NCI-H1694 (cell line): Measurements from ENCODE around the gene USP24.
A peak's percentile ranks its signal among the peaks of the same experiment; 100 is the strongest.

ENCODE experiments used
- DNase-seq: peaks from one replicate; lab custom pipeline; 2025; lab: John Stamatoyannopoulos, UW

USP24 gene

DNA sequence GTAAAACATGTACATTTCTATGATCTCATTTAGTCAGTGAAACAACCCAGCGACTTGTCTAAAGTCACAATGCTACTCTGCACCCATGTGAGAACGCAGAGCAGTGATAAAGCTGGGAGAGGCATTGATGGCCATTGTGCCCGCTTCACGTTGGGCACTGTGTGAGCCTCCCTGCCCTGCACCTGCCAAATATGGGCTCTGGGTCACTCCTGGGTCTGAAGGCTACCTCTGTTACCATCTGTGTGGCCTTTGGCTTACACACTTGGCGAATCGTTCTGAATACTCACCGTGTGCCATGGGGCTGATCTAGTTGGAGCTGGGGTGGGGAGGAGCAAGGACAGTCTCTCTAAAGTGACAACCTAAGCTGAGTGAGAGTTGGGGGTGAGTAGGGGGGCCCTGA lies 145.9 kb downstream of the USP24 start:
- no peak for DNase-seq

DNA sequence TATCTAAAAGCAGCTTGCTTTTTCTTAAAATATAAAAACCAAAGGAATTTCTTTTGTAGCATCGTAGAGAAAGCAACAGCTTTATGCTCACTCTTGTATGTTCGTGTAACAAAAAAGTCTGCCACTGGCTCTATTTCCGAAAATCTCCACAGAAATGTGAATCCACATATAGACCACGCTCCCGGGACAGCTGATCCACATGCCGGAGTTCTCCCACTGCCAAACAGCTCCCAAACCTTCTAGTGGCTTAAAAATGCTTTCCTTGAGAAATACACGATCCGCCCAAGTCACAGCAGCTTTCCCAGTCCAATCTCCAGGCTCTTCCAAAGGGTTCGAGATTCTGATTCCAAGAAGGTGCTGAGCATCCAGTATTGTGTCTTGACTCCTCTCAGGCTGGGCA lies 146.5 kb downstream of the USP24 start:
- DNase-seq, result no peak

DNA sequence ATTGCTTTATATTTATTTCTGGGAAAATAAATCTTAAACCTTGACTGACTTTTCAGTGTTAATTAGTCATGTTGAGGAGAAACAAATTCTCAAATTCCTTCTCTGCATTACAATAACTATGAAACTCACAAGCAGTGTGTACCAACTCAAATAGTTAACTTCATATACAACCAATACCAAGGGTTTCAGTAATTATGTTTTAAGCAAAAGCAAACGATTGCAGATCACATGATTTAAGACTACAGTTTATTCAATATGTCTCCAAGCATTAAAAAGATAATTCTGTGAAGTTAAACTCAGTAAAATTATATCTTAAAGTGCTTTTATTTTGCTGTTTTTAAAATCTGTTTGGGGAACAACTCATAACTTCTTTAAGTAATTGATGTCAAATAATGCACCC lies 147.2 kb downstream of the USP24 start:
- no peak for DNase-seq

DNA sequence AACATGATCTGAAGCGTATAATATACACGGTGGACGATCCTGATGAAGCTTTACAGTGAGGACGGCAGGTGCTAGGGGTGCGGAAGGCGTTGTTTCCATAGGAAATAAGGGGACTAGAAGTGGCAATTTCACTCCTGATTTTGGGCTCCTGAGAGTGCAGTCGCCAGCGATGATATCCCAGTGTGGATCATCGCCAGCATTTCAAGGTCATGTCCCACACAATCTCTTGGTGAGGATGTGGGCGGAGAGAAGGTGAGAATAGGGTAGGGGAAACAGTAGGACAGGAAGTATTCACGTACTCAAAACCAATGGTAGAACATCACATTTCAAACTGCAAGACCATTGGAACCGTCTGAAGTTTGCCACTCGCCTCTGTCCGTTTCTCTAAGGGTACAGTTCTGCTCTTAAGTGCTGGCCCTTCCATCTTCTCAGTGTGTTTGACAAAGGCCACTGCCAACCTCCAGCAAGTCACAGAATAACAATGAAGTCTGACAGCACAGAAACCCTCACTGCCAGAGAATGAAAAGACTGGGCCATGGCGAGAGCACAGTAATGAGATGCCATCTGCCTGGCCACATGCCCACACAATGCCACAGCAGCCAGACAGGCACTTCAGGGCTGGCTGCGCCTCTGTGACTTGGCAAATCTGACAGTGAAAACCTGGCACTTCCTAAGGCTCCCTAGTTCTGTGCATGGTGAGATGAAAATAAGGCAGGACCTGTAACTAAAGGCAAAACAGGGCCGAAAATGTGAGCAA lies 148.0 kb downstream of the USP24 start:
- peak; percentile 91 for DNase-seq

DNA sequence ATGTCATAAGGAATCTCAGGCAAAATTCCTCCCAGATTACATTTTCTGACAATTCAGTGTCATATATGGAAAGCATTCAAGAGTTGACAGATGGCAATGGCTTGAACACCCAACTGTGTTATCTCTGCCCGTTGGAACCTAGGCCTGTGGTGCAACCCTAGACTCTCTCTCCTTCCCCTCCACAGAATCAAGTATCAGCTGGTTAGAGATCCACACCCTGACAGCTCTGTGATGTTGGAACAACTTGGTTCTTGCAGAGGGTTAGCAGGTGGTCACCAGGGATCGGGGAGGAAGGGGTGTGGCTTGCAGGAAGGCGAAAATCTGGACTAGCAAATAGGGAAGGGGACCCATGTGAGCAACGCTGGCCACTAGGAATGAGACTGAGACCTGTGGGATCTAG lies 149.5 kb downstream of the USP24 start:
- peak; percentile 51 for DNase-seq

DNA sequence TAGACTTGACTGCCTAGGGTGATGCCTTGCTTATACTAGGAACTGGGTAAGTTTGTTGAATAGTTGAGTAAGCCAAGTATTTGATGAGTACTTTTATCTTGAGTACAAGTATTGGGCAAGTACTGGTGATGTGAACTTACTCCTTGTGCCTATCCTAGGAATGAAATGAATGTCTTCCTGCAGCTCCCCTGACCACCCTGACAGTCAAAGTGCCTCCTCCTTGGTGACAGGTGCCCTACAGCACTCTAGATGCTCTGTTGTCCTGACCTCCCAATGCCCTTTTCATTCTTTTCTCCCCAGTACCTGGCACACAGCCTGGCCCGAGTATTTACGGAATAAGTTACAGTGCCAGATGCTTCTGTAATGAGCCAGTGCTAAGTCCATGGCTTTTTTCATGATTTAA lies 150.3 kb downstream of the USP24 start:
- DNase-seq, result peak; percentile 58

DNA sequence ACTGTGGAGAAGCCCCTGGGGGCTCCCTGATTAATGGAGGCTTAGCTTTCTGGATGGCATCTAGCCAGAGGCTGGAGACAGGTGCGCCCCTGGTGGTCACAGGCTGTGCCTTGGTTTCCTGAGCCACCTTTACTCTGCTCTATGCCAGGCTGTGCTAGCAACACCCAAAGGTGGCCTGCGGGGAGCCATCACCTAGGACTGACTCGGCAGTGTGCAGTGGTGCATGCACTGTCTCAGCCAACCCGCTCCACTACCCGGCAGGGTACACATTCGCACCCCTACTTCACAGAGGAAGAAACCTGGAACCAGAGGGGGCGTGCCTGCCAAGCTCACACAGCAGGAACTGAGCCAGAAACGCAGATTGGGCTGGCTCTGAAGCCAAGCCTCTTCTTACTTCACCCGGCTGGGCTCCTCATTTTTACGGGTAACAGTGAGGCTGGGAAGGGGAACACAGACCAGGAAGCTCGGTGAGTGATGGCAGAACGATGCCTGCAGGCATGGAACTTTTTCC lies 151.0 kb downstream of the USP24 start:
- DNase-seq, result peak; percentile 88

DNA sequence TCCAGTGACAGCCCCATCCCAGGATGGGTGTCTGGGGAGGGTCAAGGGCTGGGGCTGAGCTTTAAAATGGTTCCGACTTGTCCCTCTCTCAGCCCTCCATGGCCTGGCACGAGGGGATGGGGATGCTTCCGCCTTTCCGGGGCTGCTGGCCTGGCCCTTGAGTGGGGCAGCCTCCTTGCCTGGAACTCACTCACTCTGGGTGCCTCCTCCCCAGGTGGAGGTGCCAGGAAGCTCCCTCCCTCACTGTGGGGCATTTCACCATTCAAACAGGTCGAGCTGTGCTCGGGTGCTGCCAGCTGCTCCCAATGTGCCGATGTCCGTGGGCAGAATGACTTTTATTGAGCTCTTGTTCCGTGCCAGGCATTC lies 151.6 kb downstream of the USP24 start:
- no peak for DNase-seq

DNA sequence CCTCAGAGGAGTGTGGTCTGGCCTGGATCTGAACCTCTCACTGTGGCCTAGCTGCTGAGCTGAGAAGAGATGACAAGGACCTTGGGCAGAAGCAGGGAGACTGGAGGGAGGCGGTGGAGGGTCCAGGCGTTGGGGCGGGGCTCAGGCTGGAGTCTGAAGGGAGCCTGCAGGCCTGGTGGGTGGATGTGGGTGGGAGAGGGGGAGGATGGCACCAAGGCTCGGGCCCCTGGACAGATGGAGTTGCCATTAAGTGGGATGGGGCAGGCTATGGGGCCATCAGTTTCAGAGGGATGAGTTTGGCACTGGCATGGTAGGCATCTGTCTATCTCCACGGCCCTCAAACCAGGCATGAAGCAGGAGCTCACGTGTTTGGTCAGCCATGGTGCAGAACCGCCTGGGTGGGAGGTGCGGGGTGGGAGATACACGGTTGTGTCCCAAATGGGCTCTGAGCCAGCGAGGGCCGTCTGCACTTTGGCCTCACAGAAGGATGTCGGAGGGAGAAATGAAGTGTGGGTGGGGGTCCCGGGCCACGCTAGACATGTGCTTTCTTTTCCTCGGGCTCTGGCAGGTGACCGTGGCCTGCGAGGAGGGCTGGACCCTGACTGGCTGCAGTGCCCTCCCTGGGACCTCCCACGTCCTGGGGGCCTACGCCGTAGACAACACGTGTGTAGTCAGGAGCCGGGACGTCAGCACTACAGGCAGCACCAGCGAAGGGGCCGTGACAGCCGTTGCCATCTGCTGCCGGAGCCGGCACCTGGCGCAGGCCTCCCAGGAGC lies 152.2 kb downstream of the USP24 start:
- peak; percentile 77 for DNase-seq

DNA sequence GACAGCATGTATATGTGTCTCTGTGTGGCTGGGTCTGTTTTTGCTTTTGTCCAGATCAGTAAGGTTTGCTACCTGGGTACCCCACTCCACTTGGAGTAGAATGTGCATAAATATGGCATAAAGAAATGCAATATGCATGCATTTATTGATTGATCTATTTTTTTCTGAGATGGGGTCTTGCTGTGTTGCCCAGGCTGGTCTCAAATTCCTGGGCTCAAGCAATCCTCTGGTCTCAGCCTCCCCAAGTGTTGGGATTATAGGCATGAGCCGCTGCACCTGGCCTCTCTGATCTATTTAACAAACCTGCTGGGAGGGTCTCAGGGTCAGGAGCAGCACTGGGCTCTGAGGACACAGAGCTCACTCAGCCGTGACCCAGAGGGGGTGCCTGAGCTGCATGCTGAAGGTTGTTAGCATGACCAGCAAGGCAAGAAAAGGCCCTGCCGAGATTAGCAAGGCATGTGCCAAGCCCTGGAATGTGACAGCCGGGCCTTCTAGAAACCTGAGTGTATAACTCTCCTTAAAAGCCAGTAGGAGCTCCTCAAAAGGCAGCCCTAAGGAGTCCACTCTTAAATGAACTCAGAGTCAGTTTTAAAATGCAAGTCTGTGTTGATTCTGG lies 153.3 kb downstream of the USP24 start:
- no peak for DNase-seq

DNA sequence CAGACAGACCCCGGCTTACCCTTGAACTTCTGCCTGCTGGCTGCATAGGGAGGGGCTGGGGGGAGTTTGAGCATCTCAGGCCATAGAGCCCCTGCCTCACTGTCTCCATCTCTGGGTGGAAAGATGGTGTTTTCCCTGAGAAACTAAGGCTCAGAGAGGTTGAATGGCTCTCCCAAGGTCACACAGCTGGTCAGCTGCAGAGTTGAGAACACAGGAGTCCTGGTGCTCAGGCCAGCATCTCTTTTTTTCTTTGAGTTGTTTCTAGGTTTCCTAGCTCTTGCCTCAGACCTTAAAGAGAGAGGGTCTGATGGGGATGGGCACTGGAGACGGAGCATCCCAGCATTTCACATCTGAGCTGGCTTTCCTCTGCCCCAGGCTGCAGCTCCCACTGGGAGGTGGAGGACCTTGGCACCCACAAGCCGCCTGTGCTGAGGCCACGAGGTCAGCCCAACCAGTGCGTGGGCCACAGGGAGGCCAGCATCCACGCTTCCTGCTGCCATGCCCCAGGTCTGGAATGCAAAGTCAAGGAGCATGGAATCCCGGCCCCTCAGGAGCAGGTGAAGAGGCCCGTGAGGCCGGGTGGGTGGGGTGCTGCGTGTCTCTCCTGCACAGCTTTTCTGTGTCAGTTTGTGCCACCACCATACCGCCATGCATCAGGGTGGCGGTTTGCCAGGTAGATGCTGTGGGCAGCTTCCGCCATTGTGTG lies 154.0 kb downstream of the USP24 start:
- no peak for DNase-seq

DNA sequence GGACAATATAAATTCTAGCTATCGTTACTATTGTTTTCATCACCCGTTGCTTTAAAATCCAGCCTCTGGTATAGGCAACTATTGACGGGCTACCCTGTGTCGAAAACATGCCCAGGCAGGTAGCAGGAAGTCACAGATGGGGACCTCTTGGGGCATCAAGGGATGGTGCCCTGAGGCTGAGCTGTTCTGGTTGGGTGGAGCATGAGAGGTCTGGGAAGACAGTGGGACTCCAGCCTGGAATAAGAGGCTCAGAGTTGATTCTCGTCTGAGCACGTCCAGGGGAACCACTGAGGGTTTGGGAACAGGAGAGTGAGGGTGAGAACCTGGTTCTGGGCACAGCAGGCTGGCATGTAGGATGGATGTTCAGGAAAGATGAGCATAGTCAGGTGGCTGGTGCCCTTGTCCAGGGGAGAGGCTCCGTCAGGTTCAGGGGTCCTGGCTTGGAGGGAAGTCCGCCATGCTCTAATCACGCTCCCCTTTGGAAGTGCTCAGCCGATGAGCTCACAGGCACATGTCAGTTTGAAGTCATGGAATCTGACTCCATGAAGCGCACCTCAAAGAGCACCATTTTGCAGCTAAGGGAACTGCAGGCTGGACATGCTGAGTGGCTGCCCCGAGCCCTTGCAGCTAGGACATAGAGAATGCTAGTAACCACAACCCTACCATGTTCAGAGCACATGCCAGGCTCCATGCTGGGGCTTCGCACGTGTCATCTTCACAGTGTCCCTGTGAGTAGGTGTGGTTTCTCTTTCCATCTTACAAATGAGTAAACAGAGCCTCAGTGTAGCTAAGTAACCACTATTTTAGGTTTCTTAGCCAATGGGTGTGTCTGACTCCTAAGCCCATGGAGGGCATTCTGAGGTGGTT lies 154.8 kb downstream of the USP24 start:
- peak; percentile 62 for DNase-seq

DNA sequence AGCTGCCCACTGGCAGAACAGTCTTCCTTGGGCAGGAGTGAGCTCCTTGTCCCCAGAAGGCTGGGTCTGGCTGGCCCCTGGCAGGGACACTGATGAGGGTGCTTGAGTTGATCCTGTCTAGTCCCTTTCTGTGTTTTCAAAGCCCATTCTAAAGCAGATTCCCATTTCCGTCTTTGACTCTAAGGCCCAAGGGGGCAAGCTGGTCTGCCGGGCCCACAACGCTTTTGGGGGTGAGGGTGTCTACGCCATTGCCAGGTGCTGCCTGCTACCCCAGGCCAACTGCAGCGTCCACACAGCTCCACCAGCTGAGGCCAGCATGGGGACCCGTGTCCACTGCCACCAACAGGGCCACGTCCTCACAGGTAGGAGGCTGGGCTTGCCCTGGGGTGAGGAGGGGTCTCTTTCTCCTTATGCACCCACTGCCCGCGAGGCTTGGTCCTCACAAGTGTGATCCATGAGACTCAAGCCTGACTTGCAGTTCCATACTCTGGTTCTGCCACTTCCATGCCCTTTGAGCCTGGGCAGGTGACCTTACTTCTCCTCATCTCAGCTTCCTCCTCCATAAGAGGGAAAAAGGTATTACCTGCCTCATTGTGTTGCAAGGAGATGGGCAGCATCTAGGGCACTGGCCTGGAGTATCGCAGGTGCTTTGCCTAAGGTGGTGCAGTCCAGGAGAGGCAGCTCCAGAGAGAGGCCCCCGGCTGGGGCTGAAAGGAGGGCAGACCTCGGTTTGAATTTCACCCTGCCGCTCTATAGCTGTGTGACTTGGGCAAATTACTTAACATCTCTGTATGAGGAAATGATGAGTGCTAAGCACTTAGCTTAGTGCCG lies 155.6 kb downstream of the USP24 start:
- DNase-seq, result no peak

DNA sequence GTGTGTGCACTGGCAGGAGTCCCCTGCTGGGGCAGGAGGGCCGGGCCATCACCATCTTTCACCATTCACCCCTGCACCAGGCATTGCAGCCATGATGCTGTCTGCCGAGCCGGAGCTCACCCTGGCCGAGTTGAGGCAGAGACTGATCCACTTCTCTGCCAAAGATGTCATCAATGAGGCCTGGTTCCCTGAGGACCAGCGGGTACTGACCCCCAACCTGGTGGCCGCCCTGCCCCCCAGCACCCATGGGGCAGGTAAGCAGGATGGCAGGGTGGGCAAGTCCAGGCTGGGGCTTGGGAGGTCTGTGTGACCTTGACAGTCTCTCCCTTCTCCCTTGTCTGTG lies 157.2 kb downstream of the USP24 start:
- DNase-seq, result no peak

DNA sequence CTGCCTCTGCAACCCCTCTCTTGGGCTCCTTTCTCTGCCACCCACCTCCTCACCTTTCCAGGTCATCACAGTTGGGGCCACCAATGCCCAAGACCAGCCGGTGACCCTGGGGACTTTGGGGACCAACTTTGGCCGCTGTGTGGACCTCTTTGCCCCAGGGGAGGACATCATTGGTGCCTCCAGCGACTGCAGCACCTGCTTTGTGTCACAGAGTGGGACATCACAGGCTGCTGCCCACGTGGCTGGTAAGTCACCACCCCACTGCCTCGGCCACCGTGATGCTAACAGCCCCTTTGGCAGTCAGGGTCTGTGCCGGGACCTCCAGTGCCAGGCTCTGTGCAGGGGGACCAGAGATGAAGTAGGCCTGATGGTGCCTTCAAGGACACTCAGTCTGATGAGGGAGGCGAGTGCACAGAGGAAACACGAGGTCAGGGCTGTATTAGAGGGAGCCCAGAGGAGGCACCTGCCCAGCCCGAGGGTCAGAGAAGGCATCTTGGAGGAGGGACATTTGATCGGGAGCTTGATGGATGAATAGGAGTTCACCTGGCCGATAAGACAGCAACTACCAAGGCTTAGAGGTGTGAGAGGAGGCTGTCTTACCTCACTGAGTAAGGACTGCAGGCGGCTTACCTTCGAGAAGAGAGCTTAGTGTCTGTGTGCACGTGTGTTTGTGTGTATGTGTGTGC lies 157.8 kb downstream of the USP24 start:
- no peak for DNase-seq

DNA sequence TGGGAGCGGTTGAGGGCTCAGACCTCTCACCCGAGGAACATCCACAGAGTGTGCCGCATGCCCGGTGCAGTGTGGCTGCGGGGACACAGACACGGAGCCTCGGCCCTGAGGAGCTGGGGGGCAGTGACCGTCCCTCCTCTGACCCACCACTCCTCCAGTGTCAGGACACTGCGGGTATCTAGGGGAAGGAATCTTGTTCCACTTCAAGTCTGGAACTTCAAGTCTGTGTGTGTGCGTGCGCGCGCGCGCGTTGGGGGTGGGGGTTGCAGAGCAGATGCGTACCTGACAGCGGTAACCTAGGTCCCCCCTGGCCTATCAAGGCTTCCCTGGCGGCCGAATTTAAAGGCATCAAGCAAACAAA lies 158.6 kb downstream of the USP24 start:
- no peak for DNase-seq

DNA sequence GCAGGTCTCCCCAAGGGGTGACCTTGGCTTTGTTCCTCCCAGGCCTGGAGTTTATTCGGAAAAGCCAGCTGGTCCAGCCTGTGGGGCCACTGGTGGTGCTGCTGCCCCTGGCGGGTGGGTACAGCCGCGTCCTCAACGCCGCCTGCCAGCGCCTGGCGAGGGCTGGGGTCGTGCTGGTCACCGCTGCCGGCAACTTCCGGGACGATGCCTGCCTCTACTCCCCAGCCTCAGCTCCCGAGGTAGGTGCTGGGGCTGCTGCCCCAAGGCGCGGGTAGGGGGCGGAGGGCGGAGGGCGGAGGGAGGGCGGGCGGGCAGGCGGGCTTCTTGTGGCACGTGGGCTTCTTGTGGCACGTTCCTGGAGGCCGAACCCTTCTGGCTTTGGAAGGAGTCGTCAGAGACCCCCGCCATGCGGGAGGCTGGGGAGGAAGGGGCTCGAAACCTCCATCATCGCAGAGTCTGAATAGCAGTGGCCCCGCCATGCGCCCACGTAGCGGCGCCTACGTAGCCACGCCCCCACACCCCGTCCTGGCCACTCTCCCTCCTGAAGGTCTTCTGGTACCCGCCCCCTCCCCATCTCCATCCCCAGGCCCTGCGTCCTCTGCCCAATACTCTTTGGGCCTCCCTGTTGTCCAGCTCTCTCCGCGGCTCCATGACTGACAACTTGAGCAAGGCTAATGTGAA lies 159.1 kb downstream of the USP24 start:
- no peak for DNase-seq

DNA sequence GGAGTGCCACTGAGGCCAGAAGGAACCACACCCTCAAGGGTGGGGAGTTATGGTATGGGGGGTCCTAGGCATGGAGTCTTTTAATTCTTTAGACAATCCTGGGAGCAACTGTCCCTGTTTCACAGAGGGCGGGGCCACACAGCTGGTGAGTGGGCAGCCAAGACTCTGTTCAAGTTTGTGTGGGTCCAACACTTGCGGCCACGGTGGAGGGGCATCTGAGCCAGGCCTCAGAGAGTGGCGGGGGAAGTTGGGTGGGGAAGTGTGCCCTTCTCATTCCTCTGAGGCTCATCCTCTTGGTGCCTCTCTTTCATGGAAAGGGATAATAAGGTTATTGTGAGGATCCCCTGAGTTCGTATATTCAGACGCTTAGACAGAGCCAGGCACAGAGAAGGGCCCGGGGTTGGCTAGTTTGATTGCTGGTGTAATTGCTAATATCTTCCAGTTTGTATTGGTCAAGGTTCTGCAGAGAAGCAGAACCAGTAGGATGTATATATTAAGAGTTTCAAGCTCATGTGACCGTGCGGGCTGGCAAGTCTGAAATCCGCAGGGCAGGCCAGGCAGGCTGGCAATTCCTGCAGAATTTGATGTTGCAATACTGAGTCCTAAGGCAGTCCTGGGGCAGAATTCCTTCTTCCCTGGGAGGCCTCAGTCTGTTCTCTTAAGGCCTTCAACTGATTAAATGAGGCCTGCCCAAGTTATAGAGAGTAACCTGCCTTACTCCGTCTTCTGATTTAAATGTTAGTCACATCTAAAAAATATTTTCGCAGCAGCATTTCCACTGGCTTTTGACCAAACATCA lies 159.9 kb downstream of the USP24 start:
- DNase-seq, result no peak

DNA sequence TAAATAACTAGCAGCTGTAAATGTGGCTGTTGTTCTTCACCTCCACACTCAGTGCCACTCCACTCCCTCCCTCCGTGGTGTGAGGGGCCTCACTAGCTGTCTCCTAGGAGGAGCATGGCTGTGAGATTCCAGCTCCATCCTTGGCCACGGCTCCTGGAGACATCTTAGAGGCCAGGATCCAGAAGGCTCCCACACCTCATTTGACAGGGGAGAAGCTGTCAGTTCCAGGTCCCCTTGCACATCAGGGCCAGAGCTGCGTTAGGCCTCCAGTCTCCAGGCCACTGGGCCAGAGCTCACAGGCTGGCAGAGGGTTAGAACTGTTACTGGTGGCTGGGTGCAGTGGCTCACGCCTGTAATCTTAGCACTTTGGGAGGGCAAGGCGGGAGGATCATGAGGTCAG lies 160.8 kb downstream of the USP24 start:
- DNase-seq, result no peak
